HEK293T (cell line): ENCODE measurements around the gene CHKA.

Experiments
- CTCF ChIA-PET: fragments of 350-600 bp; formaldehyde crosslinking; extraction: SDS; loops from one replicate; lab custom pipeline; 2021; ENCODE audit warnings: antibody characterized with exemption, inconsistent platforms; lab: Yijun Ruan, JAX
- POLR2A ChIA-PET: fragments of 350-600 bp; formaldehyde crosslinking; extraction: SDS; loops from one replicate; lab custom pipeline; 2020; ENCODE audit warnings: antibody characterized with exemption, inconsistent platforms; lab: Yijun Ruan, JAX
- DNase-seq: peaks from one replicate; pipeline ENCODE4 v3.0.0; 2012; ENCODE audit warnings: mixed read lengths; ENCODE audit errors: extremely low spot score
- ARNT ChIP-seq: fragments of 450-650 bp; IDR thresholded peaks from 2 replicates; pipeline ENCODE4 v1.6.1; 2017; ENCODE audit warnings: mild to moderate bottlenecking
- BHLHE40 ChIP-seq: fragments of 450-650 bp; IDR thresholded peaks from 2 replicates; pipeline ENCODE4 v1.6.1; 2016; ENCODE audit warnings: mild to moderate bottlenecking, moderate library complexity, borderline replicate concordance
- CTBP1 ChIP-seq: fragments of 450-650 bp; IDR thresholded peaks from 2 replicates; pipeline ENCODE4 v1.6.1; 2016; ENCODE audit warnings: borderline replicate concordance
- ELF4 ChIP-seq: fragments of 450-650 bp; IDR thresholded peaks from 2 replicates; pipeline ENCODE4 v1.6.1; 2017; ENCODE audit warnings: antibody characterized with exemption
- FOXA1 ChIP-seq: fragments of 450-650 bp; IDR thresholded peaks from 2 replicates; pipeline ENCODE4 v1.6.1; 2016; ENCODE audit warnings: mild to moderate bottlenecking
- FOXK2 ChIP-seq: fragments of 450-650 bp; IDR thresholded peaks from 2 replicates; pipeline ENCODE4 v1.6.1; 2016; ENCODE audit warnings: mild to moderate bottlenecking
- FOXM1 ChIP-seq: fragments of 450-650 bp; IDR thresholded peaks from 2 replicates; pipeline ENCODE4 v1.6.1; 2017; ENCODE audit warnings: mild to moderate bottlenecking, borderline replicate concordance
- HDGF ChIP-seq: fragments of 450-650 bp; IDR thresholded peaks from 2 replicates; pipeline ENCODE4 v1.6.1; 2017; ENCODE audit warnings: antibody characterized with exemption, borderline replicate concordance
- L3MBTL2 ChIP-seq: fragments of 450-650 bp; conservative IDR thresholded peaks from 2 replicates; pipeline ENCODE4 v1.6.1; 2016; ENCODE audit warnings: mild to moderate bottlenecking
- LEF1 ChIP-seq: fragments of 450-650 bp; IDR thresholded peaks from 2 replicates; pipeline ENCODE4 v1.6.1; 2017; ENCODE audit warnings: mild to moderate bottlenecking, borderline replicate concordance
- SP1 ChIP-seq: fragments of 450-650 bp; IDR thresholded peaks from 2 replicates; pipeline ENCODE4 v1.6.1; 2017
- SUZ12 ChIP-seq: fragments of 450-650 bp; IDR thresholded peaks from 2 replicates; pipeline ENCODE4 v1.6.1; 2016; ENCODE audit warnings: mild to moderate bottlenecking
- TARDBP ChIP-seq: fragments of 450-650 bp; IDR thresholded peaks from 2 replicates; pipeline ENCODE4 v1.6.1; 2016
- ZNF384 ChIP-seq: fragments of 450-650 bp; IDR thresholded peaks from 2 replicates; pipeline ENCODE4 v1.6.1; 2016
- TF ChIP-seq, protein P1 (sequence below): fragments of 450-650 bp; IDR thresholded peaks from 2 replicates; pipeline ENCODE4 v1.6.1; 2016

The CHKA gene

DNA sequence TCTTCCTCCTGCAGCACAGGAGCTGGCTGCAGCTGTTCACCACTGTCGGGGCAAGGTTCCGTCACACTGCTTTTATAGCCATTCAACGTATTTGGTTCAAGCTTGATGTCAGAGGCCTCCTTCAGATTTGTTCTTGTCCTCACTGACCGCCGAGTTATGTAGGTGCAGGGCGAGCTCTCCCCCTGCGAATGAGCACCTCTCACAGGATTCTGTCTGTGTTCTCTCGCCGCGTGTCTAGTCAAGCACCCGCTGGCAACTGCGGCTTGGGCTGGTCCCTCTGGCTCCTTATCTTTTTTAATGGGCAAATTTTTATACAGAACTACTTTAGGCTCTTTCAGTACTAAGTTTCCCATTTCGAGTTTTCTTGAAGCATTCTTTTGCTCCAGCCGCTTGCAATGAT lies 37.4 kb upstream of the CHKA start:
- ChIA-PET POLR2A (no interaction called here), CTCF (no interaction called here)

DNA sequence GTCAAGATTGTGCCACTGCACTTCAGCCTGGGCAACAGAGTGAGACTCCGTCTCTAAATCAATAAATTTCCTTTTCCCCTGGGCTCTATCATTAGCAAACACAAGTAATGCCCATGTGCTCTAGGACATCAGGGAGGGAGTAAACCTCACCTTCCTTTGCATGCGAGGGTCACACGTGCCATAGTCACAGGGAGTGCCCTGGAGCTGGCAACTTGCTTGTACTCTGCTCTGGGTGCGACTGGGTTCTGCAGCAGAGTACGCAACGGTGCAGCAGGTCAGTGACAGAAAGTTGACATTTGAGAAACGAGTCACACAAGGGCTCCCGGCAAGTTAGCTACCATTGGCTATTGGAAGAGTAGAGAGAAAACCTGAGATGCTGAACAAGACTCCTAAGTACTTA lies 32.6 kb upstream of the CHKA start:
- POLR2A ChIA-PET, result no interaction called here
- TF ChIP-seq HDGF, result no peak
- TF ChIP-seq L3MBTL2, result no peak
- TF ChIP-seq, protein P1, sequence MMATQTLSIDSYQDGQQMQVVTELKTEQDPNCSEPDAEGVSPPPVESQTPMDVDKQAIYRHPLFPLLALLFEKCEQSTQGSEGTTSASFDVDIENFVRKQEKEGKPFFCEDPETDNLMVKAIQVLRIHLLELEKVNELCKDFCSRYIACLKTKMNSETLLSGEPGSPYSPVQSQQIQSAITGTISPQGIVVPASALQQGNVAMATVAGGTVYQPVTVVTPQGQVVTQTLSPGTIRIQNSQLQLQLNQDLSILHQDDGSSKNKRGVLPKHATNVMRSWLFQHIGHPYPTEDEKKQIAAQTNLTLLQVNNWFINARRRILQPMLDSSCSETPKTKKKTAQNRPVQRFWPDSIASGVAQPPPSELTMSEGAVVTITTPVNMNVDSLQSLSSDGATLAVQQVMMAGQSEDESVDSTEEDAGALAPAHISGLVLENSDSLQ, result no peak
- no peak for TF ChIP-seq ELF4
- CTCF ChIA-PET, result no interaction called here
- DNase-seq, result no peak

More for the DNA sequence above, 37.4 kb upstream of the CHKA start:
- DNase-seq, result no peak
- TF ChIP-seq LEF1 (no peak), ZNF384 (no peak), CTBP1 (no peak)

DNA sequence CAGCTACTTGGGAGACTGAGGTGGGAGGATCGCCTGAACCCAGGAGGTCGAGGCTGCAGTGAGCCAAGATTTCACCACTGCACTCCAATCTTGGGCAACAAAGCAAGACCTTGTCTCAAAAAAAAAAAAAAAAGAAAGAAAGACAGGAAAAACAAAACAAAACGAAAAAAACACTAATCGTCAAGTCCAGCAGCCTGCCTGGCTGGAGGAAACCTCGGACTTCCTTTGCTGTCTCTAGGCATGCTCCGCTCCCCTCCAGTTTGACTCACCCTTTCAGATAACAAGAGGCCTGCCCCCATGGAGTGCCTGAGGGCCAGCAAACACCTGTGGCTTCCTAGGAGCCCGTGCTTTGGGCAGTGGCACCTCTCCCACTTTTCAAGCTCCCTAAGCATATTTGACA lies 28.8 kb upstream of the CHKA start:
- TF ChIP-seq ZNF384 (no peak), L3MBTL2 (no peak), ARNT (no peak), BHLHE40 (no peak), FOXM1 (no peak), FOXA1 (no peak)
- TF ChIP-seq, protein P1, result no peak
- DNase-seq, result no peak
- ChIA-PET POLR2A (no interaction called here), CTCF (no interaction called here)

DNA sequence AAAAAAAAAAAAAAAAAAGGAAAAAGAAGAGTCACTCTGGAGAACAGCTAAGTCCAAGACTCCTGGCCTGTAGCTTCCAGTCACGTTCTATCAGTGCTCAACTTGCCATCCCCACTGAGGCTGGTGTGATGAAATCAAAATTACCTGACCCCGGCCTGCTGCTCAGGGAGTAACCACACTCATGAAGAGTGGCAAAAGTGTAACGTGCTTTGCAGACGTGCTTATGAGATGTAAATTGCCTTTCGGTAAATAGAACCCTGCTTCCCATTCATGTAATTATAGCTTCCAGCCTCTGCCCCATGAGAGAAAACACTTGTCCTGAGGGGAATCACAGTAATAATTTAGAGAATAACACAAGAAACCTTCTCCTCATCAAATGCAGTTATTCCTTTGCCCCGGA lies 28.2 kb upstream of the CHKA start:
- ChIA-PET CTCF (no interaction called here), POLR2A (no interaction called here)
- no peak for DNase-seq
- TF ChIP-seq FOXA1, result no peak
- no peak for TF ChIP-seq TARDBP
- TF ChIP-seq ZNF384, result no peak
- TF ChIP-seq FOXK2, result no peak
- TF ChIP-seq BHLHE40, result no peak
- no peak for TF ChIP-seq CTBP1
- no peak for TF ChIP-seq L3MBTL2
- TF ChIP-seq FOXM1, result no peak
- TF ChIP-seq SUZ12, result no peak
- TF ChIP-seq, protein P1, result no peak
- no peak for TF ChIP-seq LEF1
- no peak for TF ChIP-seq SP1
- TF ChIP-seq ELF4, result no peak

DNA sequence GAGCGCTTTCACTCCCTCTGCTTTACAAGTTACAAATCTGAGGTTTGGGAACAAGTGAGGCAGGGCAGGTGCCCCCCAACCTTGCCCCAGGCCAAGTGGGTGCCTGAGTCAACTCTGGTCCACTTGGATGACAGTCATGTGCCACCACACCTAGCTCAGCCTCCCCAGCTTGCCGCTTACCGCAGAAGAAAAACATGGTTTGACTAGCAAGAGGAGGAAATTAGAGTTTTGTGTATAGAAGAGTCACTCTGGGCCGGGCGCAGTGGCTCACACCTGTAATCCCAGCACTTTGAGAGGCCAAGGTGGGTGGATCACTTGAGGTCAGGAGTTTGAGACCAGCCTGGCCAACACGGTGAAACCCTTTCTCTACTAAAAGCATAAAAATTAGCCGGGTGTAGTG lies 27.7 kb upstream of the CHKA start:
- ChIA-PET CTCF (no interaction called here), POLR2A (interaction anchor here (0.9 kb wide), 1 partner anchor 8 kb away, joined by 3 read pairs; no protein-coding TSS in a partner anchor)
- no peak for DNase-seq
- no peak for TF ChIP-seq ELF4
- no peak for TF ChIP-seq FOXM1
- no peak for TF ChIP-seq SUZ12
- TF ChIP-seq BHLHE40, result no peak
- no peak for TF ChIP-seq FOXA1
- TF ChIP-seq HDGF, result no peak
- no peak for TF ChIP-seq FOXK2
- TF ChIP-seq ARNT, result no peak
- no peak for TF ChIP-seq CTBP1
- no peak for TF ChIP-seq ZNF384
- TF ChIP-seq, protein P1, result no peak

DNA sequence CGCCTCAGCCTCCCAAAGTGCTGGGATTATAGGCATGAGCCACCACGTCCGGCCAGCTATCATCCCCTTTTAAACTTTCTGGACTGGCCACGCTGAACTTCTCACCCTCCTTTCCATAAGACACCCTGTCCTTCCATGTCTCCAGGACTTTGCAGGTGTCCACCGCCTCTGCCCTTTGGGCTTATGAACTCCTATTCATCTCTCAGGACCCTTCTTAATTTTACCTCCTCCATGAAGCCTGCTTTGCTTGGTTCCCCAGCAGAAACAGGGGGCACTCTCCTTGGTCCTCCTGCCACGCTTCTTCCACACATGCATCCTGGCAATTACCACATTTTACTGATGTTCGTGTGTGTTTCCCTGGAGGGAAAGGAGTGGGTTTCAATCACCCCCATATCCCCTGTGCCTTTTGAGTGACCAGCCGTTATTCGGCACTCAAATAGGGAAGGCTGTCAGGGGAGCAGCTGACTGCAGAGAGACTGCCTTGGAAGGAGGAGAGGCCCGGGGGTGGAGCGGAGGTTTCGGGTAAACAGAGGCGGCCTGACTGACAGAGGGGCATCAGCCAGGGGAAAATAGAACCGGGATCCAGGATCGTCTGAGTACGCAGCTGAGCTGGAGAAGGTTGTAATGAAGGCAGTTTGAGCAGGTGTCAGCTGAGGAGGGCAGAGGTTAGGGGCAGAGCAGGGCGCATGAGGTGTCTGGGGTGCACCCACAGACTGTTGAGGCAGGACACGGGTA lies 27.1 kb upstream of the CHKA start:
- TF ChIP-seq L3MBTL2, result no peak
- no peak for TF ChIP-seq SP1
- no peak for TF ChIP-seq ELF4
- CTCF ChIA-PET, result no interaction called here
- POLR2A ChIA-PET, result interaction anchor here (0.9 kb wide), 1 partner anchor 9 kb away, joined by 3 read pairs; no protein-coding TSS in a partner anchor
- DNase-seq, result no peak
